ENCODE measurements around the gene ARHGAP23. TPM values are rescaled to one million over a fixed set of nuclear protein-coding genes. Genes with fewer than 3 reads are reported as not detected.

Gene ARHGAP23
- total RNA-seq, 1 donor from 2014 or later = 157 TPM

DNA sequence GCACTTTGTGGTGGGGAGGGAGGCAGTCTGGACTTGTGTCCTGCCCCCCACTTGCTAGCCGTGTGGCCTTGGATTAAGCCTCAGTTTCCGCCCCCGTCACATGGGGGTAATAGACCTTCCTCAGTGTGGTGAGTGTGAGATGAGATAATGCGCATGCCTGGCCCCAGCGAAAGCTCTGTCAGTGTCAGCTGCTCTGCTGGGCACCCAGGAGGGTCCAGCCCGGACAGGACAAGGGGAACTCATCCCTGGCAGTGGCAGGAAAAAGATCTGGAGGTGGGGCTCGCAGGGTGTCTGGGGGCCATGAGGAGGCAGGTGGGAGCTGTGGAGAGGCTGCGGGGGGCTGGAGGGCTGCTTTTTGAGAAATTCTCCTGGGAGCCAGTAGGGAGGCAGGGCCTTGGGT is 114.0 kb downstream of the ARHGAP23 start:
- peaks cover 17% of the 10 kb centered on the region for H3K27me3 Mint-ChIP-seq (ENCODE audit: low read depth)
- H3K9me3 Mint-ChIP-seq (ENCODE audit: low read depth) = no peaks in the 10 kb centered on the region
- peaks cover 1% of the 10 kb centered on the region for H3K36me3 Mint-ChIP-seq (ENCODE audit: low read depth)
- H3K4me1 Mint-ChIP-seq (ENCODE audit: low read depth) = no peaks in the 10 kb centered on the region
- H3K27ac Mint-ChIP-seq (ENCODE audit: unreplicated experiment) = no peak overlapping the region
- no peak for DNase-seq (ENCODE audit: low spot score)
- TF ChIP-seq, protein P1, sequence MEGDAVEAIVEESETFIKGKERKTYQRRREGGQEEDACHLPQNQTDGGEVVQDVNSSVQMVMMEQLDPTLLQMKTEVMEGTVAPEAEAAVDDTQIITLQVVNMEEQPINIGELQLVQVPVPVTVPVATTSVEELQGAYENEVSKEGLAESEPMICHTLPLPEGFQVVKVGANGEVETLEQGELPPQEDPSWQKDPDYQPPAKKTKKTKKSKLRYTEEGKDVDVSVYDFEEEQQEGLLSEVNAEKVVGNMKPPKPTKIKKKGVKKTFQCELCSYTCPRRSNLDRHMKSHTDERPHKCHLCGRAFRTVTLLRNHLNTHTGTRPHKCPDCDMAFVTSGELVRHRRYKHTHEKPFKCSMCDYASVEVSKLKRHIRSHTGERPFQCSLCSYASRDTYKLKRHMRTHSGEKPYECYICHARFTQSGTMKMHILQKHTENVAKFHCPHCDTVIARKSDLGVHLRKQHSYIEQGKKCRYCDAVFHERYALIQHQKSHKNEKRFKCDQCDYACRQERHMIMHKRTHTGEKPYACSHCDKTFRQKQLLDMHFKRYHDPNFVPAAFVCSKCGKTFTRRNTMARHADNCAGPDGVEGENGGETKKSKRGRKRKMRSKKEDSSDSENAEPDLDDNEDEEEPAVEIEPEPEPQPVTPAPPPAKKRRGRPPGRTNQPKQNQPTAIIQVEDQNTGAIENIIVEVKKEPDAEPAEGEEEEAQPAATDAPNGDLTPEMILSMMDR (IDR thresholded peaks at IDR 0.05) = no peak
- no peak overlapping the region for H3K4me3 Mint-ChIP-seq (ENCODE audit: unreplicated experiment)

DNA sequence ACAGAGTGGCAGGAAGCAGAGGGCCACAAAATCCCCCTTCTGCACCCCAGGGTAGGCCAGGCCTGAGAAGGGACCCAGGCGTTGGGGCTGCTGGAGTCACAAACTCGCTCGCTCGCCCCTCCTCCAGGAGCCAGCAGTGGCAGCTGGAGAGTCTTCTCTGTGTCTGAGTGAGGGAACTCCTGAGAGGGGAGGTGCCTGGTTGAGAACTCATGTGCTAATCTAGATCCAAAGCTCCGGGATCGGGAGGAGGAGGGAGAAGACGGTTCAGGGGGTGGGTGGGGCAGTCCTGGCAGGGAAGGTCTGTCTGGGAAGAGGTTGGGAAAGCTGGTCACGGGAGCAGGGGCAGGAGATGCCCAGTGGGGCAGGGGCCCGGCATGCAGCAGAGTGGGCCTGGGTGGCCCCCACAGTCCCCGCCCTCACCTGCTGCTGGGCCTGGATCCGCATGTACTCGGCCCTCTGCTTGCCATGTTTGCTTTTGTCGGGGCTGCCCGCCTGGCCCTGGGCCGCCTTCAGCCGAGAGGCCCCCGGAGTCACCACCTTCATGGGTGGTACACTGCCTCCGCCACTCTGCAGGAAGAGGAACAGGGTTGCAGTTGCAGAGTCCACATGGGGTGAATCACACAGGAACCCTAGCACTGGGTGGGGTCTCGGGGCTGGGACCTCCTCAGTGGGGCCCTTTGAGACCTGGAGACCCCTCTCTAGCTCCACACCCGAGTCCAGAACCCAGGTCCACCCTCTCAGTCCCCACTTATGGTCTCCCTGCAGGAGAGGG is 115.3 kb downstream of the ARHGAP23 start:
- TF ChIP-seq, protein P1 (IDR thresholded peaks at IDR 0.05) = no peak
- no peak for DNase-seq (ENCODE audit: low spot score)
- Mint-ChIP-seq H3K4me3 (ENCODE audit: unreplicated experiment) (no peak overlapping the region), H3K36me3 (ENCODE audit: low read depth) (peaks cover under 1% of the 10 kb centered on the region), H3K27ac (ENCODE audit: unreplicated experiment) (no peak overlapping the region), H3K4me1 (ENCODE audit: low read depth) (no peaks in the 10 kb centered on the region), H3K27me3 (ENCODE audit: low read depth) (peaks cover 17% of the 10 kb centered on the region), H3K9me3 (ENCODE audit: low read depth) (no peaks in the 10 kb centered on the region)

DNA sequence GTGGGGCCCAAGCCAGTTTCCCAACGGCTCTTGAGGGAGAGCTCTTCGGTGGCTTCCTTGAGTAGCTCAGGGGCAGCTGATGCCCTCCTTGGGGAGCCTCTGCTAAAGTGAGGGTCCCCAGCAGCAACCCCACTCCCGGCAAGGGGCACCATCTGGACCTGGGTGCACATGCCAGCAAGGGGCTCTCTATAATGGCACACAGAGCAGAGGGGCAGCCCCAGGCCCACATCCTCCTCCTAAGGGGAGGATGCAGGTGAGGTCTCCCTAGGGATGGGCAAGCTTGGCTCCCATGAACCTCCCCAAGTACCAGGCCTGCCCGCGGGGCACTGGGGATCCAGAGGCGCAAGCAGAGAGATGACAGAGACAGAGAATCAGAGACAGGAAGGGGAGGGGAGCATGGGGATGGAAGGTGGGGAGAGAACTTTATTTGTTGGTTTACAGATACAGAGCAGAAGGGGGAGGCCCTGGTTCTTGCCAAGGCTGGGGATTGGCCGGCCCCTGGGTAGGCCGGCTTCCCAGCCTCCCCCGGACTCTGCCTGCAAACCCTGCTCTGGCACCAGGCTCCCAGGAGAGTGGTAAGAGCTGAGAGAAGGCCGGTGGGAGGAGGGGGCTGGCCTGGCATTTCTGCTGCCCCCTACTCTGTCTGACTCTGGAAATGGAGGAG is 116.0 kb downstream of the ARHGAP23 start:
- H3K27me3 Mint-ChIP-seq (ENCODE audit: low read depth) = peaks cover 19% of the 10 kb centered on the region
- no peak for DNase-seq (ENCODE audit: low spot score)
- no peaks in the 10 kb centered on the region for H3K36me3 Mint-ChIP-seq (ENCODE audit: low read depth)

DNA sequence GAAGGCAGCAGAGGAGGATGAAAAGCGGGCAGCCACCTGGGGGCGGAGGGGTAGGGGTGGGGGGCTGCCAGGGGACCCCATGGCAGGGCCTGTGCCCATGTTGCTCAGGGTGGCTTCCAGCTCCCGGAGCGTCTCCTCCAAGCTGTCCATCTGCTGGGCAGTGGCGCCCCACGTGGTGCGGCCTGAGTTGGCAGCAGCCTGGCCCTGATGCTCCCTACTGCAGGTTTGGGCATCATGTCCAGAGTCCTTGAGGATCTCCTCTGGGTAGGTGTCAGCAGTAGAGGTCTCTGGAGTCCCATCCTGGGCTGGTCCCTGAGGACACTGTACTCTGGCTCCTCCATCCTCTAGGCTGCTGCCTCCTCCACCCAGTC is 116.6 kb downstream of the ARHGAP23 start:
- TF ChIP-seq, protein P1 (IDR thresholded peaks at IDR 0.05) = no peak
- Mint-ChIP-seq H3K27ac (ENCODE audit: unreplicated experiment) (no peak overlapping the region), H3K27me3 (ENCODE audit: low read depth) (peaks cover 24% of the 10 kb centered on the region), H3K4me3 (ENCODE audit: unreplicated experiment) (no peak overlapping the region), H3K36me3 (ENCODE audit: low read depth) (no peaks in the 10 kb centered on the region), H3K9me3 (ENCODE audit: low read depth) (no peaks in the 10 kb centered on the region), H3K4me1 (ENCODE audit: low read depth) (no peaks in the 10 kb centered on the region)
- DNase-seq (ENCODE audit: low spot score) = no peak

More for the DNA sequence above, 116.0 kb downstream of the ARHGAP23 start:
- TF ChIP-seq, protein P1 (IDR thresholded peaks at IDR 0.05) = no peak
- Mint-ChIP-seq H3K4me1 (ENCODE audit: low read depth) (no peaks in the 10 kb centered on the region), H3K4me3 (ENCODE audit: unreplicated experiment) (no peak overlapping the region), H3K9me3 (ENCODE audit: low read depth) (no peaks in the 10 kb centered on the region), H3K27ac (ENCODE audit: unreplicated experiment) (no peak overlapping the region)

DNA sequence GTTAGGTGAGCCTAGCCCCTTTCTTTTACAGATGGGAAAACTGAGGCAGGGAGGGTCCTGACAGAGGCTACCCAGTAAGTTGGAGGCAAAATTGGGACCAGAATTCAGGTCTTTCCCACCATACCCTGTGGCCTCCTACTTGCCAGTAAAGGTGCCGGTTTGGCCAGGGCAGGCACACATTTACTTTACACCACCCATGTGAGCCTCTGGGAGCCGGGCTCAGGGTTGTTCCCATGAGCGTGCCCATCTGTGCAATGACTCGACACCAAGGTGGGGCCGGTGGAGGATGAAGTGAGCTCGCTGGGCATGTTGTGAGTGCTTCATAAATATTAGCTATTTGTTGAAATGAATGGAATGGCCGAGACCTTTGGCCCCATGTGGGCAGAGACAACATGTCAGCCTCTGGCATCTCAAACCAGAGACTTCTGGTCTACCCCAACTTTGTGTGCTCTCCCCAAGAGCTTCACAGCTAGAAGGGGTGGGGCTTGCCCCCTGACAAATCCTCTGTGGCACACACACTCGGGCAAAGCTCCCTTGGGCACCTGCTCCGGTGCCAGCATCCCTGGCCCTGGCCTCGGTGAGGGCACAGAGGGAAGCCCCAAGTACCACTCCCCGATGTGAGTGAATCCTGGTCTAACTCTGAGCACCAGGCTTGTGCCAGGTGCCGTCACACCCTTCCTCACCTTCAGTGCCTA is 117.4 kb downstream of the ARHGAP23 start:
- no peaks in the 10 kb centered on the region for H3K36me3 Mint-ChIP-seq (ENCODE audit: low read depth)
- DNase-seq (ENCODE audit: low spot score) = no peak
- H3K27ac Mint-ChIP-seq (ENCODE audit: unreplicated experiment) = no peak overlapping the region
- no peaks in the 10 kb centered on the region for H3K4me1 Mint-ChIP-seq (ENCODE audit: low read depth)
- TF ChIP-seq, protein P1 (IDR thresholded peaks at IDR 0.05) = no peak
- no peaks in the 10 kb centered on the region for H3K9me3 Mint-ChIP-seq (ENCODE audit: low read depth)
- H3K27me3 Mint-ChIP-seq (ENCODE audit: low read depth) = peaks cover 26% of the 10 kb centered on the region
- no peak overlapping the region for H3K4me3 Mint-ChIP-seq (ENCODE audit: unreplicated experiment)

All from chondrocyte (in vitro differentiated cells).